ENCODE measurements around the gene FGGY.

FGGY gene

DNA sequence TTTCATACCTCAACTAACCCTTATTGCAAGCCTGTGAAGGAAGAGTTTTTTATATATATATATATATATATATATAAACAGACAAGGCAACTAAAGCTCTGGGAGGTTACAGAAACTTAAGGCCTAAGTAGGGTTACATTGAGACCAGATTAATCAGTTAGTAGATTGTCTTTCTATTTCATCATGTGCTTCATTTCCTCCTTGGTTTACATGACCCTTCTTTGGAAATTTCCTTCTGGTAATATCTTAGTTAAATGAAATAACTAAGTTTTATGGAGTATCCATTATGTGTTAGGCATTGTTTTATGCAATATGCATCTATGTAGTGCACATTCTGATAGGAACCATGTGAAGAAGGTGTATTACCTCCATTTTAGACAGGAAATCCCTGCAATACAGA lies 112.7 kb downstream of the FGGY start:
- no peak overlapping the region for H3K9ac ChIP-seq (ENCODE audit: low read length)
- no peaks in the 10 kb centered on the region for H4K20me1 ChIP-seq (ENCODE audit: low read depth, low read length)
- H3K27me3 ChIP-seq (ENCODE audit: low read length) = no peaks in the 10 kb centered on the region
- no peaks in the 10 kb centered on the region for H3K36me3 ChIP-seq (ENCODE audit: low read length)
- no peaks in the 10 kb centered on the region for H3K9me2 ChIP-seq (replicated peaks; ENCODE audit: insufficient read depth, low read length)
- TF ChIP-seq, protein P1, sequence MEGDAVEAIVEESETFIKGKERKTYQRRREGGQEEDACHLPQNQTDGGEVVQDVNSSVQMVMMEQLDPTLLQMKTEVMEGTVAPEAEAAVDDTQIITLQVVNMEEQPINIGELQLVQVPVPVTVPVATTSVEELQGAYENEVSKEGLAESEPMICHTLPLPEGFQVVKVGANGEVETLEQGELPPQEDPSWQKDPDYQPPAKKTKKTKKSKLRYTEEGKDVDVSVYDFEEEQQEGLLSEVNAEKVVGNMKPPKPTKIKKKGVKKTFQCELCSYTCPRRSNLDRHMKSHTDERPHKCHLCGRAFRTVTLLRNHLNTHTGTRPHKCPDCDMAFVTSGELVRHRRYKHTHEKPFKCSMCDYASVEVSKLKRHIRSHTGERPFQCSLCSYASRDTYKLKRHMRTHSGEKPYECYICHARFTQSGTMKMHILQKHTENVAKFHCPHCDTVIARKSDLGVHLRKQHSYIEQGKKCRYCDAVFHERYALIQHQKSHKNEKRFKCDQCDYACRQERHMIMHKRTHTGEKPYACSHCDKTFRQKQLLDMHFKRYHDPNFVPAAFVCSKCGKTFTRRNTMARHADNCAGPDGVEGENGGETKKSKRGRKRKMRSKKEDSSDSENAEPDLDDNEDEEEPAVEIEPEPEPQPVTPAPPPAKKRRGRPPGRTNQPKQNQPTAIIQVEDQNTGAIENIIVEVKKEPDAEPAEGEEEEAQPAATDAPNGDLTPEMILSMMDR (IDR thresholded peaks at IDR 0.05; ENCODE audit: insufficient read depth, low read length, poor library complexity, severe bottlenecking) = no peak
- TF ChIP-seq EZH2phosphoT487 (conservative IDR thresholded peaks at IDR 0.05; ENCODE audit: low read length) = no peak
- H3K79me2 ChIP-seq (ENCODE audit: insufficient read depth, low read length) = no peaks in the 10 kb centered on the region
- no peaks in the 10 kb centered on the region for H3F3A ChIP-seq (ENCODE audit: insufficient read depth)
- no peak overlapping the region for H3K4me2 ChIP-seq (ENCODE audit: low read depth, low read length, poor library complexity, severe bottlenecking)
- H3K27ac ChIP-seq (ENCODE audit: low read depth, low read length) = no peak overlapping the region
- H3K4me3 ChIP-seq (ENCODE audit: insufficient read depth, low read length, poor library complexity, severe bottlenecking) = no peak overlapping the region
- no peak overlapping the region for H2AFZ ChIP-seq (ENCODE audit: low read depth, low read length, severe bottlenecking)
- no peaks in the 10 kb centered on the region for H3K9me3 ChIP-seq (ENCODE audit: insufficient read depth, low read length)

GRCh38 chr1:59409986-59410385 lies 113.1 kb downstream of the FGGY start:
- H3K4me3 ChIP-seq (ENCODE audit: insufficient read depth, low read length, poor library complexity, severe bottlenecking) = no peak overlapping the region
- no peak overlapping the region for H2AFZ ChIP-seq (ENCODE audit: low read depth, low read length, severe bottlenecking)
- H3K36me3 ChIP-seq (ENCODE audit: low read length) = no peaks in the 10 kb centered on the region
- no peaks in the 10 kb centered on the region for H3K9me2 ChIP-seq (replicated peaks; ENCODE audit: insufficient read depth, low read length)
- no peaks in the 10 kb centered on the region for H3K9me3 ChIP-seq (ENCODE audit: insufficient read depth, low read length)
- no peaks in the 10 kb centered on the region for H3F3A ChIP-seq (ENCODE audit: insufficient read depth)
- no peak overlapping the region for H3K4me2 ChIP-seq (ENCODE audit: low read depth, low read length, poor library complexity, severe bottlenecking)
- no peak overlapping the region for H3K27ac ChIP-seq (ENCODE audit: low read depth, low read length)
- no peaks in the 10 kb centered on the region for H4K20me1 ChIP-seq (ENCODE audit: low read depth, low read length)
- H3K79me2 ChIP-seq (ENCODE audit: insufficient read depth, low read length) = no peaks in the 10 kb centered on the region
- TF ChIP-seq EZH2phosphoT487 (conservative IDR thresholded peaks at IDR 0.05; ENCODE audit: low read length) = no peak
- TF ChIP-seq, protein P1 (IDR thresholded peaks at IDR 0.05; ENCODE audit: insufficient read depth, low read length, poor library complexity, severe bottlenecking) = no peak
- H3K27me3 ChIP-seq (ENCODE audit: low read length) = no peaks in the 10 kb centered on the region
- no peak overlapping the region for H3K9ac ChIP-seq (ENCODE audit: low read length)

DNA sequence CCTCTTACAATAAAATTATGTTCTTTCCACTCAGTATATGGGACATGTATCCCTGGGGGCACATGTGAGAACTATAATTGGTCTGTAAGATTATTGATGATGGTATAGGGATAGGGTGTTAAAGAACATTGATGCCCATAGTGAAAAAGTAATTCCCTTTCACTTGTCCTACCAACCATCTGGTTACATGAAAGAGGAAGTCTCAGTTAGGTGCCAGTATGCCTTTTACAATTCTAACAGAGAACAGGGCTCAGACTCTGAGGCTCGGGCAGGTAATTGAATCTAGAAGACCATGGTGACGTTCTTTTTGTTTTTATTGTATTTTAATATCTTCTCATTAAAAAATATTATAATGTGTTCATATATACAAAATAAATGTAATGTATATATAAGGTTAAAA lies 113.6 kb downstream of the FGGY start:
- Histone ChIP-seq H4K20me1 (ENCODE audit: low read depth, low read length) (no peaks in the 10 kb centered on the region), H3K9me2 (replicated peaks; ENCODE audit: insufficient read depth, low read length) (no peaks in the 10 kb centered on the region), H3K4me2 (ENCODE audit: low read depth, low read length, poor library complexity, severe bottlenecking) (no peak overlapping the region), H3K36me3 (ENCODE audit: low read length) (no peaks in the 10 kb centered on the region), H3K9ac (ENCODE audit: low read length) (no peak overlapping the region), H3K9me3 (ENCODE audit: insufficient read depth, low read length) (no peaks in the 10 kb centered on the region), H3F3A (ENCODE audit: insufficient read depth) (no peaks in the 10 kb centered on the region), H3K4me3 (ENCODE audit: insufficient read depth, low read length, poor library complexity, severe bottlenecking) (no peak overlapping the region), H2AFZ (ENCODE audit: low read depth, low read length, severe bottlenecking) (no peak overlapping the region), H3K27me3 (ENCODE audit: low read length) (no peaks in the 10 kb centered on the region), H3K79me2 (ENCODE audit: insufficient read depth, low read length) (no peaks in the 10 kb centered on the region), H3K27ac (ENCODE audit: low read depth, low read length) (no peak overlapping the region)
- no peak for TF ChIP-seq EZH2phosphoT487 (conservative IDR thresholded peaks at IDR 0.05; ENCODE audit: low read length)
- TF ChIP-seq, protein P1 (IDR thresholded peaks at IDR 0.05; ENCODE audit: insufficient read depth, low read length, poor library complexity, severe bottlenecking) = no peak
